Measurements from ENCODE around the gene DNAJA2.

DNA sequence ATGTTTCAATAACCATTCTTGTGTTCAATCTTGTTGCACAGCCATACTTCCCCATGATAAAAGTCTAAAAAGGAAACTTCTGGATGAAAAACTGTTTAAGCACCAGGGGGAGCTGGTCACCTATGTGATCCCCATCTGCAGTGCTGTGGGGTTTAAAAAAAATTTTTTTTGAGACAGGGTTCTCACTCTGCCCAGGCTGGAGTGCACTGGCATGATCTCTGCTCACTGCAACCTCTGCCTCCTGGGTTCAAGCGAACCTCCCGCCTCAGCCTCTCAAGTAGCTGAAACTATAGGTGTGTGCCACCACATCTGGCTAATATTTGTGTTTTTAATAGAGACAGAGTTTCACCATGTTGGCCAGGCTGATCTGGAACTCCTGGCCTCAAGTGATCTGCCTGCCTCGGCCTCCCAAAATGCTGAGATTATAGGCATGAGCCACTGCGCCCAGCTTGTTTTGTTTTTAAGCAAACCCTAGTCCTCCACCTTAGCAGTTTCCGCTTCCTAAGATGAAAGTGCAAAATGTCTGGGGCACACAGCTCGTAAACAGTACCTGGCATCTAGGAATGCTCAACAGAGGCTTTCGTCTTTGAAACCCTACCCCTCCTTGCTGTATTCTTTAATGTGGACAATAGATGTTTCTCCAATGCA lies 25.4 kb downstream of the DNAJA2 start:
- TF ChIP-seq POLR2A (IDR thresholded peaks at IDR 0.05; ENCODE audit: low read depth, low read length): no peak
- TF ChIP-seq POLR2AphosphoS5 (IDR thresholded peaks at IDR 0.05; ENCODE audit: low read depth, low read length): no peak
- no peak for TF ChIP-seq TAF1 (IDR thresholded peaks at IDR 0.05; ENCODE audit: low read depth, low read length)

Measured in GM12891 (cell line).